Suprapubic skin (tissue), 3 donors: Measurements from ENCODE around the gene NEB.

Experiments used
- CTCF ChIP-seq, 2 donors: fragments of 200-600 bp in 1 of 2; fragments of 450-650 bp in 1 of 2; sonication (generic) in 1 of 2; IDR thresholded peaks; one replicate each; pipeline ENCODE4 v1.5.1; 2016 to 2019; ENCODE audit warnings: antibody characterized with exemption in 2 of 2, mild to moderate bottlenecking in 1 of 2, moderate library complexity in 1 of 2
- POLR2A ChIP-seq, 2 donors: fragments of 450-650 bp; IDR thresholded peaks; one replicate each; pipeline ENCODE4 v1.6.1; 2017; ENCODE audit warnings: antibody characterized with exemption in 2 of 2, mild to moderate bottlenecking in 2 of 2, moderate library complexity in 2 of 2

- TF ChIP-seq CTCF (IDR thresholded peaks at IDR 0.05) (no peak), POLR2A (IDR thresholded peaks at IDR 0.05) (no peak)
Measured at GRCh38 chr2:151518802-151519201, 215.5 kb downstream of the NEB start.
